GM21367 (cell line): Measurements from ENCODE around the gene RIOK3.

Source experiments
- ATAC-seq: cut with Tn5 transposase; IDR thresholded peaks from one replicate; pipeline ENCODE4 v1.9.1; 2021; ENCODE audit not compliant: unreplicated experiment

The RIOK3 gene

DNA sequence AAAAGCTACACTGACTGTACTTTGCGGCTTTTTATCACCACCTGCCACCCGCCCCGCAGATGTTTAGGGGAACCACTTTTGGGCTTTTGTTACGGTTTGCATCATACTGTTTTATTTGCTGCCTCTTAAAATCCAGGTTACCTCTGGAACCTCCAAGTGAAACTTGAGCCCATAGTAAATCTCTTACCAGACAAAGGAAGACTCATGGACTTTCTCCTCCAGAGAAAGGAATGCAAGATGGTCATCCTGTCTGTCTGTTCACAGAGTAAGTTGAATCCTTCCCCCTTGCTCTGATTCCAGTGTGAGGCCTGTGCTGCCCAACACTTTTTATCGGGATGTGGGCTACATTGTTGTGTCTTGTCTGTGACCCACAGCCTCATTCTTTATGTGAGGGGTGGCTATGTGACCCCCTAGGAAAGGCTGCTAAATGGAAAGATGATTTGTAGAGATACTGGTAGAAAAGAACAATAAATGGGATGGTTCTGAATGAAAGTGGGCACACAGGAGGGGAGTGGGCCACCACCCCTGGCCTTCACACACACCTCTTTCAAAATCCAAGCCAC lies 73.5 kb downstream of the RIOK3 start:
- ATAC-seq = no peak

DNA sequence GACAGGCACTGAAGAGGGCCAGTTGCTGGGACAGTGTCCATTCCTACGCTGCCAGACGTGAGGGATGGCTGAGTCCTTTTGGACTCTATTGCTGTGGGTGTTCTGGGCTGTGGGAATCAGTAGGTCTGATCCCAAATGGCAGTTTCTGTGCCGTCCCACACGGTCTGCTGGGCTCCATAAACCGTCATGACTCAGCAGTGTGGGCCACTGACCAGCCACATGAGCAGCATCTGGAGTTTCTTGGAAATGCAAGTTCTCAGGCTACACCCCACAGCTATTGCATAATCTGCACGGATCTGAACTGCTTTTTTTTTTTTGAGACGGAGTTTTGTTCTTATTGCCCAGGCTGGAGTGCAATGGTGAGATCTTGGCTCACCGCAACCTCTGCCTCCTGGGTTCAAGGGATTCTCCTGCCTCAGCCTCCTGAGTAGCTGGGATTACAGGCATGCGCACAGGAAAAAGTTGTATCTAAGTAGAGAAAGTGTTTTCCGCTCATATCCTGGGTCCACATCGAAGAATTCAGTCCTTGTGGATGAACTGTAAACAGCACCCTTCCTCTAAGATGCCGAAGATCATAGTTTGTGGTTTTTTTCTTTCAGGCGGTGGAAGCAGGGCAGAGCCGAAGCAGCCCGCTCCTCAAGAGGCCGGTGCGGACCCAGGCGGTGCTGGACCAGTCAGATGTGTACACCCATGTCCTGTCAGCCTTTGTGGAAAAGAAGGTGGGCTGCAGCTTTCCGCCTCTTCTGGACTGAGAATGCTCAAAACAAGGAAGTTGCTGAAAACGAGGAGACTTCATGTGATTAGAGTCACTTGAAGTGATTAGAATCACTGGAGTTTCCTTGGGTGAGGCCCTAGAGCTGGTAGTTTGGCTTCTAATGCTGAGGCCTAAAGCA lies 75.7 kb downstream of the RIOK3 start:
- ATAC-seq = no peak

DNA sequence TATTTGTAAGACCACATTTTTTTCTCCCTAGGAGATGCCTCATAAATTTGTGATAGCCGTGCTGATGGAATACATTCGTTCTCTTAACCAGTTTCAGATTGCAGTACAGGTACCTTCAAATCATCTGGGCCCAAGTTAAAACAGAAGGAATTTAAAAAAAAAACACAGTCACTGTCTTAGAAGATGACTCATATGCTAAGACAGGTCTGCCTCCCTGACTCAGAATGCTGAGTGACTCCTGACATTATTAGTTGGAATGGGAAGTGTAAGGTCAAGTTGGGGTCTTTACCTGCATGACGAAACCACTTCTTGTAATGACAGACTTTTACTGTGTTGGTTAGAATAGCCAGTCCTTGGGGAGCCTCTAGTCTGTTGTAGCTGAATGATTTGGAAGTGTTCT lies 76.5 kb downstream of the RIOK3 start:
- no peak for ATAC-seq

- no peak for ATAC-seq
Measured at GRCh38 chr18:23530195-23530594, 77.1 kb downstream of the RIOK3 start.

- no peak for ATAC-seq
Measured at GRCh38 chr18:23531912-23532311, 78.8 kb downstream of the RIOK3 start.
